GM12865 (cell line): ENCODE results near the gene SLC2A3.
"Not testable (repeated sequence)": the region's sequence is repeated elsewhere in the genome, so short reads cannot be mapped to it uniquely, and the experiment has no call there.

ENCODE experiments used
- DNase-seq: peaks from one replicate; pipeline ENCODE4 v3.0.0; 2010; ENCODE audit warnings: low read depth
- H3K4me3 ChIP-seq: 2 replicates; pipeline ENCODE4 v1.5.1; 2011; ENCODE audit warnings: mild to moderate bottlenecking, low read depth, low read length, control low read depth
- TF ChIP-seq, protein P1 (sequence below): IDR thresholded peaks from 2 replicates; pipeline ENCODE4 v1.5.1; 2011; ENCODE audit warnings: low read length, control low read depth, low read depth, inconsistent platforms; ENCODE audit not compliant: insufficient read depth; ENCODE audit errors: missing control alignments

Gene SLC2A3

GRCh38 chr12:7972734-7973456, 36.9 kb upstream of the SLC2A3 start:
- TF ChIP-seq, protein P1, sequence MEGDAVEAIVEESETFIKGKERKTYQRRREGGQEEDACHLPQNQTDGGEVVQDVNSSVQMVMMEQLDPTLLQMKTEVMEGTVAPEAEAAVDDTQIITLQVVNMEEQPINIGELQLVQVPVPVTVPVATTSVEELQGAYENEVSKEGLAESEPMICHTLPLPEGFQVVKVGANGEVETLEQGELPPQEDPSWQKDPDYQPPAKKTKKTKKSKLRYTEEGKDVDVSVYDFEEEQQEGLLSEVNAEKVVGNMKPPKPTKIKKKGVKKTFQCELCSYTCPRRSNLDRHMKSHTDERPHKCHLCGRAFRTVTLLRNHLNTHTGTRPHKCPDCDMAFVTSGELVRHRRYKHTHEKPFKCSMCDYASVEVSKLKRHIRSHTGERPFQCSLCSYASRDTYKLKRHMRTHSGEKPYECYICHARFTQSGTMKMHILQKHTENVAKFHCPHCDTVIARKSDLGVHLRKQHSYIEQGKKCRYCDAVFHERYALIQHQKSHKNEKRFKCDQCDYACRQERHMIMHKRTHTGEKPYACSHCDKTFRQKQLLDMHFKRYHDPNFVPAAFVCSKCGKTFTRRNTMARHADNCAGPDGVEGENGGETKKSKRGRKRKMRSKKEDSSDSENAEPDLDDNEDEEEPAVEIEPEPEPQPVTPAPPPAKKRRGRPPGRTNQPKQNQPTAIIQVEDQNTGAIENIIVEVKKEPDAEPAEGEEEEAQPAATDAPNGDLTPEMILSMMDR: no peak
- no peak for DNase-seq
- H3K4me3 ChIP-seq: peak overlapping the region; percentile 12; the same call in 1 of the 2 replicates

DNA sequence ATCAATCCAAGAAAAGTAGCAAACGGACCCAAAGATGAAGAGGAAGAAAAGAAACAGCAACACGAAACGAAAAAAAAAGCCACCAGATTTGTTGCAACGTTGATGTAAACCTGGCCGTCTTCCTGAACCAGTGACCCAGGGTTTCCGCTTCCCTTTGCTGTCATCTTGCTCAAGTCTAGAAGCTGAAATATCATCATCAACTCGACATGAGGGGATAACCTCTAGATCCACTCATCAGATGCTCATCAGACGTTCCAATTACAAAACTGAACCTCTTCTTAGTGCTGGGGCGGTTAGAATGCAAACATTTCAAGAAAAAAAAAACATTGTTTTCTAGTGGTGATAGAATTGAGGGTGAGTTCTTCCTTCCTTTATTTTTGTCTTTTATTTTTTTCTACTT, 36.3 kb upstream of the SLC2A3 start:
- not testable (repeated sequence) for DNase-seq
- H3K4me3 ChIP-seq: peak overlapping the region; percentile 12; the same call in 1 of the 2 replicates

- peak overlapping the region; percentile 88 for H3K4me3 ChIP-seq
- DNase-seq: not testable (repeated sequence)
These were observed 35.8 kb upstream of the SLC2A3 start for GRCh38 chr12:7971765-7972164.

GRCh38 chr12:7970475-7971252, 34.7 kb upstream of the SLC2A3 start:
- DNase-seq: peak; percentile 93
- peak overlapping the region; percentile 88 for H3K4me3 ChIP-seq
- TF ChIP-seq, protein P1: no peak

DNA sequence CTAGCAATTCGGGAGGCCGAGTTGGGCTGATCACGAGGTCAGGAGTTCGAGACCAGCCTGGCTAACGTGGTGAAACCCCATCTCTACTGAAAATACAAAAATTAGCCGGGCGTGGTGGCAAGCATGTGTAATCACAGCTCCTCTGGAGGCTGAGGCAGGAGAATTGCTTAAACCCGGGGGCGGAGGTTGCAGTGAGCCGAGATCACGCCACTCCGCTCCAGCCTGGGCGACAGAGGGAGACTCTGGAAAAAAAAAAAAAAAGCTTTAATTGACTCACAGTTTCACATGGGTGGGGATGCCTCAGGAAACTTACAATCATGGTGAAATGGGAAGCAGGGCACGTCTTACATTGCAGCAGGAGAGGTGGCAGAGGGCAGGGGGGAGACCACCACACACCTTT, 30.6 kb upstream of the SLC2A3 start:
- TF ChIP-seq, protein P1: no peak
- DNase-seq: no peak
- H3K4me3 ChIP-seq: no peak overlapping the region

GRCh38 chr12:7964669-7965068, 28.7 kb upstream of the SLC2A3 start:
- H3K4me3 ChIP-seq, DNase-seq: not testable (repeated sequence)

DNA sequence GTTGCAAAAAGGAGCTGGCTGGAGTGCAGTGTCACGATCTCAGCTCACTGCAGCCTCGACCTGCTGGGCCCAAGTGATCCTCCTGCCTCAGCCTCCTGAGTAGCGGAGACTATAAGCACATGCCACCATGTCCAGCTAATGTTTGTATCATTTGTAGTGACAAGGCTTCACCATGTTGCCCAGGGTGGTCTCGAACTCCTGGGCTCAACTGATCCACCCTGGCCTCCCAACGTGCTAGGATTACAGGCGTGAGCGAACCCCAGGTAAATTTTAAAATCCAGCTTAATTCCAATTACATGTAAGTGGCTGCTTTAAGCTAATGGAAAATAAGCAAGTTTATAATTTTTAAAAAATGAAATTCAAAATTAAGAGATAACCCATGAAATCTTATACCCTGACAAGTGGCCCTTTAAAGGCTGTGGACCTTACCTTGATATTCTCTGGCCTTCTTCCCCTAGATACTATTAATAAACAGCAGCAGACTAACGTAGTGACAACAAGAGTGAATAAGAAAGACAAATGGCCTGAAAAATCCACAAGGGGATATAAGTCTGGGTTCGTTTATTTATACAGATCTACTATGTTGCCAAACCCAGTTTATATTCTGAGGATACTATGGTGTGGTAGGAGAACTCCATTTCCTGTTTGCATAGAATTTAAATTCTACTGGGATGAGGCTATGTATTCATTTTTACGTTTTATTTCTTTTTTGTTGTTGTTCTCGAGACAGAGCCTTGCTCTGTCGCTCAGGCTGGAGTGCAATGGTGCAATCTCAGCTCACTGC, 25.6 kb upstream of the SLC2A3 start:
- TF ChIP-seq, protein P1: no peak
- H3K4me3 ChIP-seq: peak overlapping the region; percentile 80
- DNase-seq: no peak

GRCh38 chr12:7959701-7960121, 23.7 kb upstream of the SLC2A3 start:
- TF ChIP-seq, protein P1: no peak
- H3K4me3 ChIP-seq: peak overlapping the region; percentile 80
- DNase-seq: peak; percentile 83
